GM12801 (cell line): ENCODE results near the gene NCK2.

Source experiments
- TF ChIP-seq, protein P1 (sequence below): IDR thresholded peaks from one replicate; pipeline ENCODE4 v1.5.1; 2011; ENCODE audit warnings: control low read depth; ENCODE audit not compliant: insufficient read length; ENCODE audit errors: extremely low read depth

Gene NCK2

DNA sequence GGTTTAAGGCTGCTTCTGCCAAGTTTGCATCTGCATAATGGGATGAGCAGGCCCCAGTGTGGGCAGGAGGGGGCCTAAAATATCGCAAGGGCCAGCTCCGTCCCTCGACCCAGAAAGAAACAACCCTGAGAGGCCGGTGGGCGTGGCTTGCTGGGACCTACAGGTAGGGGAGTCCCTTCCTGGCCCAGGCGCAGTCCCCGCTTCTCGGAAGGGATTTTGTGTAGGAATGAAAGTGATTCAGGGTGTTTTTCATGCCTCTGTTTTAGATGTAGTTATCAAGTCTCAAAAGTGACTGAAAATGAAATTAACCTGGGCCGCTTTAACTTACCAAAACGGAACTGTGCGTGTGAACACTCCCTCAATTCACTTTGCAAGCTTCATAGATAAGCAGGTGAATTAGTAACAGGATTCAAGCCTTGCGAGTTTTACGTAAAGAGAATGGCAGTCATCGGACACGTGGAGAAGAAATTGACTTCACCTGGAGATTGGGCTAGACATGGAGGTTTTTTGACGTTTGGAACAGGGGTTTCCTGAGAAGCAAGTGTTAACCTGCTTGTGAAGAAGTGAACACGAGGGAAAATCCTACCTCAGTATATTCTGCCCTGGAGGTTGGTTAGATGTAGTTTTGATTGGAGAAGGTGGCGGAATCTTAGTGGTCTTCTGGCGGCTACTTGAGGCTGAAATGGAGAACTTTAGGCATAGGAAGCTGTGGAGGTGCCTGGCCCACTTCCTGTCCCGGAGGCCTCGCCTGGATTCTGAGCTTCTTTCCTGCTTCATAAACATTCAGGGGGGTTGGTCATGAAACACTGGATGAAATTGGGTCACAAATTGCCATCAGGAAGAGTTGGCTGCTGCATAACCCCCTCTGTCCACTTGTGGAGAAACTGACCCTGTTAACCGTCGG, 1.7 kb downstream of the NCK2 start:
- TF ChIP-seq, protein P1, sequence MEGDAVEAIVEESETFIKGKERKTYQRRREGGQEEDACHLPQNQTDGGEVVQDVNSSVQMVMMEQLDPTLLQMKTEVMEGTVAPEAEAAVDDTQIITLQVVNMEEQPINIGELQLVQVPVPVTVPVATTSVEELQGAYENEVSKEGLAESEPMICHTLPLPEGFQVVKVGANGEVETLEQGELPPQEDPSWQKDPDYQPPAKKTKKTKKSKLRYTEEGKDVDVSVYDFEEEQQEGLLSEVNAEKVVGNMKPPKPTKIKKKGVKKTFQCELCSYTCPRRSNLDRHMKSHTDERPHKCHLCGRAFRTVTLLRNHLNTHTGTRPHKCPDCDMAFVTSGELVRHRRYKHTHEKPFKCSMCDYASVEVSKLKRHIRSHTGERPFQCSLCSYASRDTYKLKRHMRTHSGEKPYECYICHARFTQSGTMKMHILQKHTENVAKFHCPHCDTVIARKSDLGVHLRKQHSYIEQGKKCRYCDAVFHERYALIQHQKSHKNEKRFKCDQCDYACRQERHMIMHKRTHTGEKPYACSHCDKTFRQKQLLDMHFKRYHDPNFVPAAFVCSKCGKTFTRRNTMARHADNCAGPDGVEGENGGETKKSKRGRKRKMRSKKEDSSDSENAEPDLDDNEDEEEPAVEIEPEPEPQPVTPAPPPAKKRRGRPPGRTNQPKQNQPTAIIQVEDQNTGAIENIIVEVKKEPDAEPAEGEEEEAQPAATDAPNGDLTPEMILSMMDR, result no peak

- TF ChIP-seq, protein P1, result no peak
Measured at GRCh38 chr2:105747254-105747894, 2.7 kb downstream of the NCK2 start.

GRCh38 chr2:105747991-105748390, 3.3 kb downstream of the NCK2 start:
- TF ChIP-seq, protein P1, result no peak

- TF ChIP-seq, protein P1, result no peak
Measured at GRCh38 chr2:105748566-105748965, 3.9 kb downstream of the NCK2 start.

- TF ChIP-seq, protein P1, result no peak
Measured at GRCh38 chr2:105749583-105750400, 5.1 kb downstream of the NCK2 start.

DNA sequence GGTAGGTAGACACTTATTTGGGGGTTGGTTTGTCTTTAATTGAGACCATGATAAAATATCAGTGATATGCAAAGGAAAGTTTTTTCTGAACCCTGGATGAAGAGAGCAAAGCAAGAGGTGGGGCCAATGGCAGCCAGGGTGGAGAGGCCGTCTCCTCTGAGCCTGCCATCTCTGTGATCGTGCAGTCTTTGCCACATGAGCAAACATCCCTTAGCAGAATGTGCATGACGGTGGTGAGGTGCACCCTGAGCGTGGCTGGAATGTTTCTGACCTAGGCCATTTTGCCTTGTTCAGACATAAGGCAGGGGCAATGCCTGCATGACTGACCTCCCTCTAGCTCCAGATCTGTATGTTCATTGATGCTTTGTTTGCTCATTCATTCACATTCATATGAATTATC, 6.0 kb downstream of the NCK2 start:
- TF ChIP-seq, protein P1, result no peak

- TF ChIP-seq, protein P1, result no peak
Measured at GRCh38 chr2:105751272-105751671, 6.6 kb downstream of the NCK2 start.
